ENCODE results near the gene IKZF1. TPM values are rescaled to one million over a fixed set of nuclear protein-coding genes. Genes with fewer than 3 reads are reported as not detected.

IKZF1 gene
- total RNA-seq, 6 donors from 2014 or later: 33.8 to 65.1 (median 49.8) TPM

GRCh38 chr7:50356212-50356944 lies 51.9 kb downstream of the IKZF1 start:
- DNase-seq (peak in 1 of 2 donors; percentile 74), ATAC-seq (ENCODE audit: low FRiP score in 2 of 2) (peak; percentile 69 to 83)
- TF ChIP-seq CTCF (IDR thresholded peaks at IDR 0.05) (no peak), POLR2AphosphoS5 (IDR thresholded peaks at IDR 0.05) (peak; percentile 40 to 52), EP300 (IDR thresholded peaks at IDR 0.05) (no peak), POLR2A (IDR thresholded peaks at IDR 0.05) (no peak)
- H3K9me3 ChIP-seq: no peaks in the 10 kb centered on the region
- H3K36me3 ChIP-seq: no peaks in the 10 kb centered on the region
- H3K27ac ChIP-seq: peak overlapping the region; percentile 56 to 79 (median 62)
- WGBS, 2 donors: 62 to 74% methylated on average over 15 of the region's 15 CpGs
- H3K27me3 ChIP-seq: no peaks in the 10 kb centered on the region
- H3K4me3 ChIP-seq: no peak overlapping the region
- peaks cover 0 to 20% (median 15%) of the 10 kb centered on the region in 4 donors for H3K4me1 ChIP-seq

- ATAC-seq (ENCODE audit: low FRiP score in 2 of 2) (no peak), DNase-seq (no peak)
- H3K4me3 ChIP-seq: no peak overlapping the region
- peak overlapping the region; percentile 44 to 79 (median 62) for H3K27ac ChIP-seq
- H3K9me3 ChIP-seq: no peaks in the 10 kb centered on the region
- 62 to 90% methylated on average over 3 to 7 of the region's 7 CpGs for WGBS, 2 donors
- peaks cover 0 to 17% (median 13%) of the 10 kb centered on the region in 4 donors for H3K4me1 ChIP-seq
- TF ChIP-seq EP300 (IDR thresholded peaks at IDR 0.05): no peak
- TF ChIP-seq POLR2A (IDR thresholded peaks at IDR 0.05): no peak
- TF ChIP-seq POLR2AphosphoS5 (IDR thresholded peaks at IDR 0.05): no peak
- no peaks in the 10 kb centered on the region for H3K27me3 ChIP-seq
- H3K36me3 ChIP-seq: no peaks in the 10 kb centered on the region
Measured at GRCh38 chr7:50356945-50357268, 52.4 kb downstream of the IKZF1 start.

GRCh38 chr7:50357426-50357825 lies 52.9 kb downstream of the IKZF1 start:
- H3K4me1 ChIP-seq: peaks cover 0 to 17% (median 13%) of the 10 kb centered on the region in 4 donors
- 69 to 86% methylated on average over 8 of the region's 8 CpGs for WGBS, 2 donors
- H3K27ac ChIP-seq: peak overlapping the region in 3 of 4 donors; percentile 2 to 79 (median 56)

GRCh38 chr7:50358041-50358705 lies 53.7 kb downstream of the IKZF1 start:
- peak overlapping the region in 3 of 4 donors; percentile 15 to 39 (median 37) for H3K27ac ChIP-seq
- TF ChIP-seq CTCF (IDR thresholded peaks at IDR 0.05) (no peak), EP300 (IDR thresholded peaks at IDR 0.05) (no peak), POLR2AphosphoS5 (IDR thresholded peaks at IDR 0.05) (no peak)
- H3K4me3 ChIP-seq: no peak overlapping the region
- no peaks in the 10 kb centered on the region for H3K9me3 ChIP-seq
- H3K36me3 ChIP-seq: no peaks in the 10 kb centered on the region
- H3K4me1 ChIP-seq: peaks cover 0 to 21% (median 13%) of the 10 kb centered on the region in 4 donors
- 65 to 71% methylated on average over 12 to 13 of the region's 13 CpGs for WGBS, 2 donors
- ATAC-seq (ENCODE audit: low FRiP score in 2 of 2): no peak
- H3K27me3 ChIP-seq: no peaks in the 10 kb centered on the region
- DNase-seq: no peak

More at GRCh38 chr7:50357426-50357825, 52.9 kb downstream of the IKZF1 start:
- ATAC-seq (ENCODE audit: low FRiP score in 2 of 2) (no peak), DNase-seq (no peak)
- H3K27me3 ChIP-seq: no peaks in the 10 kb centered on the region
- H3K4me3 ChIP-seq: no peak overlapping the region
- no peaks in the 10 kb centered on the region for H3K9me3 ChIP-seq
- H3K36me3 ChIP-seq: no peaks in the 10 kb centered on the region
- TF ChIP-seq POLR2AphosphoS5 (IDR thresholded peaks at IDR 0.05) (no peak), POLR2A (IDR thresholded peaks at IDR 0.05) (no peak), CTCF (IDR thresholded peaks at IDR 0.05) (no peak), EP300 (IDR thresholded peaks at IDR 0.05) (no peak)

GRCh38 chr7:50358779-50359178 lies 54.3 kb downstream of the IKZF1 start:
- H3K27ac ChIP-seq: peak overlapping the region in 2 of 4 donors; percentile 15 to 37
- no peaks in the 10 kb centered on the region for H3K27me3 ChIP-seq
- 48 to 58% methylated on average over 5 of the region's 5 CpGs for WGBS, 2 donors
- no peak overlapping the region for H3K4me3 ChIP-seq
- H3K36me3 ChIP-seq: no peaks in the 10 kb centered on the region
- H3K4me1 ChIP-seq: peaks cover 0 to 25% (median 13%) of the 10 kb centered on the region in 4 donors
- H3K9me3 ChIP-seq: no peaks in the 10 kb centered on the region
- TF ChIP-seq EP300 (IDR thresholded peaks at IDR 0.05) (no peak), POLR2A (IDR thresholded peaks at IDR 0.05) (no peak), POLR2AphosphoS5 (IDR thresholded peaks at IDR 0.05) (no peak), CTCF (IDR thresholded peaks at IDR 0.05) (no peak)
- no peak for ATAC-seq (ENCODE audit: low FRiP score in 2 of 2)
- no peak for DNase-seq
